ENCODE measurements around the gene RAB3C.
"Not testable (repeated sequence)": the region's sequence is repeated elsewhere in the genome, so short reads cannot be mapped to it uniquely, and the experiment has no call there.

Gene RAB3C

DNA sequence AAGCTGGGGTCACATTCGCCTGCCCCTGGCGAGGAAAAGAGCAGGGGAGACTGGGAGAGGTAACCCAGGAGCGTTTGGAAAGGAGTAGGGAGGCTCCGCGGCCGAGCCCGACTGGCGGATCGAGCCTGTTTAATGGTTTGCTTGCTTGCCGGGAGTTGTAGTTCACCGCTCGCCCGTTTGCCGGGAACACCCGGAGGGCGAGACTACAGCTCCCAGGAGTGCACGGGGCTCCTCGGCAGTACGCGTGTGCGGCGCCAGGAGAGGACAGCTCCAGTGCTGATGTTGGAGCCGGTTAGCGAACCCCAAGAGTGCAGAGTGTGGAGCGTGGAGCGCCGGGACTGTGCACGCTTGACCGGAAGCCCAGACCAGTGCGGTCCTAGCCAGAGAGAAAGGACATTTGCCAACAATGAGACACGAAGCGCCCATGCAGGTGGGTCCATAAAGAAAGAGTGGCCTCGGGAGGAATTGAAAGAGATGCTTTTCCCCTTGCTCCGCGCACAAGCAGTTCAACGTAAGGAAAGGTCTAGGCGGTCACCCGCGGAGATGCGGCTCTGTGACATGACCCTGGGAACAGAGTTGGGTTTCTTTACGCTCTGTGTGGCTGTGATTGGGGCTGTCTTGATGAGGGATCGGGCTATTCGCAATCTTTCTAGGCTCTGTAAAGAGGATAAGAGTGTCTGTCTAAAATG lies at the start of gene RAB3C:
Gene RAB3C, plus strand, starts transcription at position 273 of the 689 bp plus-strand sequence. Its CDS starts 134 bp downstream, at position 407.
- no peak for DNase-seq (ENCODE audit: low read depth in 2 of 2)

GRCh38 chr5:58541935-58542334 lies 40.9 kb upstream of the RAB3C start:
- not testable (repeated sequence) for DNase-seq (ENCODE audit: low read depth in 2 of 2)

- DNase-seq (ENCODE audit: low read depth in 2 of 2), result no peak
Measured at GRCh38 chr5:58542709-58543108, 40.2 kb upstream of the RAB3C start.

DNA sequence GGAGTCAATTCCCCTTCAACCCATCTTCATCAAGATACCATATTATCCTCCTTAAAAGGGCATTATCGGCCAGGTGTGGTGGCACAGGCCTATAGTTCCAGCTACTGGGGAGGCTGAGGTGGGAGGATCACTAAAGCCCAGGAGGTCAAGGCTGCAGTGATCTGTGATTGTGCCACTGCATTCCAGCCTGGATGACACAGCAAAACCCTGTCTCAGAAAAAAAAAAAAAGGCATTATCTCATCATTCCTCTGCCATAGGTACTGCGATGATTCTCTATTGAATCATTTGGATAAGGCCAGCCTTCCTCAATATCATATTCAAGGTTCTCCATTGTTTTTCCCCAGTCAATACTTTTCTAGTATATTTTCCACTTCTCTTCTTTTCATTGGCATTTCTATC lies 39.2 kb upstream of the RAB3C start:
- DNase-seq (ENCODE audit: low read depth in 2 of 2), result no peak

GRCh38 chr5:58544195-58544594 lies 38.7 kb upstream of the RAB3C start:
- DNase-seq (ENCODE audit: low read depth in 2 of 2), result no peak

DNA sequence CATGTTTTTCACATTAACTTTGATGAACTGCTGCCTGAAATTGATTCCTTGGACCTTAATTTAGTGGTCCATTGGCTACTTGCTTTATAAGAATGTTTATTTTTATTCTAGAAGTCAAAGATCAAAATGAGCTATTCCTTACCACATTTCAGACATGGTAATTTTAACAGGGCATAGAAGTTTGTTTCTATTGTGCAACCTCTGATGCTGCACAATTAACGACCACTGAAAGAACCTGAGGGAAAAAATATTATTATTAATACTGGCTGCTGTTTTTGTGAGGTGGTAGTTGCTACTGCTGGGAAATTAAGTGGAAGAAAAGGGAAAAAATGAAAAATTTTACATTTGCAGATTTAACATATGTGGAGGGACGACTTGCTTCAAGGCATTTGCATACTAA lies 37.9 kb upstream of the RAB3C start:
- no peak for DNase-seq (ENCODE audit: low read depth in 2 of 2)

DNA sequence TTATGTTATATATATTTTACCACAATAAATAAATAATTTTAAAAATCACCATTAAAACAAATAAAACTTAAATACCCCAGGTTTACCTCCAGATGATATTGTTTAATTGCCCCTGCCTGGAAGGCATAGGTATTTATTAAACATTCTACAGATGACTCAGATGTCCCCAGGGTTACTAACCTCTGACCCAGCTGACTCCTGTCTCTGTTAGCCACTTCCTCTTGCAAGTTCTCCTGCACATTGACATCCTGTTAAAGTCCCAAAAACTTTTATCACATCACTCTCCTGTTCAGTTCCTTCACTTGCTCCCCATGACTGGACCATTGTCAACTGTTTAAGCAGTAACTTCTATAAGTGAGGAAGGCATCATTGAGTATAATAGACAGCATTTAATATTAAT lies 37.0 kb upstream of the RAB3C start:
- no peak for DNase-seq (ENCODE audit: low read depth in 2 of 2)

GRCh38 chr5:58548068-58548467 lies 34.8 kb upstream of the RAB3C start:
- DNase-seq (ENCODE audit: low read depth in 2 of 2), result no peak

DNA sequence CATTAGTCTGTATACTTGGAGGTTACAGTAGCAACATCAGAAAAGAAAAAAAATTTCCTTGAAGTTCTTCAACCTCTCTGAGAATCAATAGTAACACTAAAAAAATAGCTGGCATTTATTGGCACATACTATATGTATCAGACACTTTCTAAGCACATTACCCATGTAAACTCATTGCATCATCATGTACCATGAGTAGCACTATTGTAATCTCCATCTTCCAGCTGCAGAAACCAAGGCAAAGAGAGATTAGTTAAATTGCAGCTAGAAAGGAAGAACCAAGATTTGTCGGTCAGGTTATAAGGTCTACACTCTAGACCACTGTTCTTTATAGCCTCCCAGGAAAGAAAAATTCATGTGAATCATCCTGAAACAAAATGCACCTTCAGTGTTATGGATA lies 31.4 kb upstream of the RAB3C start:
- no peak for DNase-seq (ENCODE audit: low read depth in 2 of 2)

GRCh38 chr5:58557665-58558338 lies 25.1 kb upstream of the RAB3C start:
- not testable (repeated sequence) for DNase-seq (ENCODE audit: low read depth in 2 of 2)

DNA sequence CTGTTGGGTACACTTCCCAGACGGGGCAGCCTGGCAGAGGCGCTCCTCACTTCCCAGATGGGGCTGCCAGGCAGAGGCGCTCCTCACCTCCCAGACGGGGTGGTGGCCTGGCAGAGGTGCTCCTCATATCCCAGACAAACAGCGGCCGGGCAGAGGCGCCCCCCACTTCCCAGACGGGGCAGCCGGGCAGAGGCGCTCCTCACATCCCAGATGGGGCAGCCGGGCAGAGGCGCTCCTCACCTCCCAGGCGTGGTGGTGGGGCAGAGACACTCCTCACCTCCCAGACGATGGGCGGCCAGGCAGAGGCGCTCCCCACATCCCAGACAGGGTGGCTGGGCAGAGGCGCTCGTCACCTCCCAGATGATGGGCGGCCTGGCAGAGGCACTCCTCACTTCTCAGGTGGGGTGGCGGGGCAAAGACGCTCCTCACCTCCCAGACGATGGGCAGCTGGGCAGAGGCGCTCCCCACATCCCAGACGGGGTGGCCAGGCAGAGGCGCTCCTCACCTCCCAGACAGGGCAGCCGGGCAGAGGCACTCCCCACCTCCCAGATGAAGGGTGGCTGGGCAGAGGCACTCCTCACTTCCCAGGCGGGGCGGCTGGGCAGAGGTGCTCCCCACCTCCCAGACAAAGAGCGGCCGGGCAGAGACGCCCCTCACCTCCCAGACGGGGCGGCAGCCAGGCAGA lies 19.7 kb upstream of the RAB3C start:
- not testable (repeated sequence) for DNase-seq (ENCODE audit: low read depth in 2 of 2)

DNA sequence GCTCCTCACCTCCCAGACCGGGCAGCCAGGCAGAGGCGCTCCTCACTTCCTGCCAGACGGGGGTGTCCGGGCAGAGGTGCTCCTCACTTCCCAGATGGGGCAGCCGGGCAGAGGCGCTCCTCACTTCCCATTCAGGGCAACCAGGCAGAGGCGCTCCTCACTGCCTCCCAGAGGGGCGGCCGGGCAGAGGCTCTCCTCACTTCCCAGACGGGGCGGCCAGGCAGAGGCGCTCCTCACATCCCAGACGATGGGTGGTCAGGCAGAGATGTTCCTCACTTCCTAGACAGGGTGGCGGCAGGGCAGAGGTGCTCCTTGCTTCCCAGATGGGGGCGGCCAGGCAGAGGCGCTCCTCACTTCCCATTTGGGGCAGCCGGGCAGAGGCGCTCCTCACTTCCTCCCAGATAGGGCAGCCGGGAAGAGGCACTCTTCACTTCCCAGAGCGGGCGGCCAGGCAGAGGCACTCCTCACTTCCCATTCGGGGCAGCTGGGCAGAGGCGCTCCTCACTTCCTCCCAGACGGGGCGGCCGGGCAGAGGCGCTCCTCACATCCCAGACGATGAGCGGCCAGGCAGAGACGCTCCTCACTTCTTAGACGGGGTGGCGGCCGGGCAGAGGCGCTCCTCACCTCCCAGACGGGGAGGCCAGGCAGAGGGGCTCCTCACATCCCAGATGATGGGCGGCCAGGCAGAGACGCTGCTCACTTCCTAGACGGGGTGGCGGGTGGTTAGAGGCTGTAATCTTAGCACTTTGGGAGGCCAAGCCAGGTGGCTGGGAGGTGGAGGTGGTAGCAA lies 18.6 kb upstream of the RAB3C start:
- DNase-seq (ENCODE audit: low read depth in 2 of 2), result not testable (repeated sequence)

DNA sequence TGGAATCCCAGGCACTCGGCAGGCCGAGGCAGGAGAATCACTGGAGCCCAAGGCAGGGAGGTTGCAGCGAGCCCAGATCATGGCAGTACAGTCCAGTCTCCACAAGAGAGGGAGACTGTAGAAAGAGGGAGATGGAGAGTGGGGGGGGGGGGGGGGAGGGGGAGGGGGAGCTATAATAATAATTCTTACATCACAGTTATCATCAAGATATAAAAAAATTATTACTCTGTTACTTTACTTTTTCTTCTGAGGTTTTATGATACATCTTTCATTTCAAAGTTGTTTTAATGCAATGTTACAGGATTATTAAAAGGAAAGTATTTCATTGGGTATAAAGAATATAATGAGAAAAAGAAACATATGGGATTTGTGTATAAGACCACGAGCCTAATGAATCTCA lies 17.8 kb upstream of the RAB3C start:
- no peak for DNase-seq (ENCODE audit: low read depth in 2 of 2)

- no peak for DNase-seq (ENCODE audit: low read depth in 2 of 2)
Measured at GRCh38 chr5:58571501-58571900, 11.4 kb upstream of the RAB3C start.

DNA sequence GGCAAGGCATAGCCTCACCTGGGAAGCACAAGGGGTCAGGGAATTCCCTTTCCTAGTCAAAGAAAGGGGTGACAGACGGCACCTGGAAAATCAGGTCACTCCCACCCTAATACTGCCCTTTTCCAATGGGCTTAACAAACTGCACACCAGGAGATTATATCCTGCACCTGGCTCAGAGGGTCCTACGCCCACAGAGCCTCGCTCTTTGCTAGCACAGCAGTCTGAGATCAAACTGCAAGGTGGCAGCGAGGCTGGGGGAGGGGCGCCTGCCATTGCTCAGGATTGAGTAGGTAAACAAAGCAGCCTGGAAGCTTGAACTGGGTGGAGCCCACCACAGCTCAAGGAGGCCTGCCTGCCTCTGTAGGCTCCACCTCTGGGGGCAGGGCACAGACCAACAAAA lies 9.9 kb upstream of the RAB3C start:
- DNase-seq (ENCODE audit: low read depth in 2 of 2), result not testable (repeated sequence)

- no peak for DNase-seq (ENCODE audit: low read depth in 2 of 2)
Measured at GRCh38 chr5:58579781-58580180, 3.1 kb upstream of the RAB3C start.

DNA sequence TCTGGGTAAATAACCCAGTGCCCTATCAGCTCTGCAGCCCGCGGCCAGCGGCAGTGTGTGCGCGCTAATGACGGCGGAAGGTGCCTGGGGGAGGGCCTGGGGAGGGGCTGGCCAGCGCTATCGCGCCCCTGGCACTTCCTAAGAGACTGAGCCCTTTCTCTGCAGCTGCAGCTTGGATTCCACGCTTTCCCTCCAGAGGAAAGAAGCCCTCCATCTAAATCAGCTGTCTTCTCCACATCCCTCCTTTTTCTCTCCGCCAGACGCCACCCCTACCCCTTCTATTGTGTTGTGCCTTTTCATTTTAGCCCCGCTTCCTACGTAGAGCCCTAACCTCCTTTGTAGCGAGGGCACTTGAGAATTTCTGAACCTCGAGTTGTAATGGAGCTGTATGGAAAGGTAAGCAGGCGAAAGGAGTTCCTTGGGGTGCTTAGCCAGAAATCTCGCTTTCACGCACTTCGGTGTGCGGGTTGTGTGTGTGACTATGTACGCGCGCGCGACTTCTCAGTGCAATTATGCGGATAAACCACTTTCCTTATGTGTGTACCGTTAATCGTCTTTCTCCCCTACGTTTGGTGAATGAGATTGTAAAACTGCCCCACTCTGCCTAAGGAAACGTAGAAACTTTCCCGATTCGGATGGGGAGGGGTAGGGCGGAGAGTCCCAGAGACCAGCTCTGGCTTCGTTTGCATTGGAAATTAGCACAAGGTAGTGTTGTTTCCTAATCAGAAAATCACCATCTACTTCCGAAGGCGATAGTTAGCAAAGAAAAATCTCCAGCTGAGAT lies 664 bp upstream of the RAB3C start:
- no peak for DNase-seq (ENCODE audit: low read depth in 2 of 2)

- DNase-seq (ENCODE audit: low read depth in 2 of 2), result no peak
Measured at GRCh38 chr5:58595952-58596351, 13.1 kb downstream of the RAB3C start.

DNA sequence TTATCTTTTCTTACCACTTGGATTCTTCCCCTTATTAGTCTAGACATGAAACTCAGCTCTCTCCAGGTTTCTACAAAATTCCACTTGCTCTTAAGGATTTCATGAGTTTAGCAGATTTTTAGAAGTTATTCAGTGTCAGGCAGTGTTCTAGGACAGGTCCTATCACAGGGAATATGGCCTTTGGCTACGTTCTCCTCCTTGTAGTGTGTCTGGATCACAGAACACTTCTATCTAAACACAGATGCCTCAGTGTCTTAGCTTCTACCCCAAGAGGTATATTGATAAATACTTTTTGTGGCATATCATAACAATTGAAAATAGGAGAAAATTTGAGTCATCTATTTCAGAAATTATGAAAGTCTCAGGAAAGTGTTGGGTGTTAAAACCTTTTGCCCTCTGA lies 15.6 kb downstream of the RAB3C start:
- no peak for DNase-seq (ENCODE audit: low read depth in 2 of 2)

DNA sequence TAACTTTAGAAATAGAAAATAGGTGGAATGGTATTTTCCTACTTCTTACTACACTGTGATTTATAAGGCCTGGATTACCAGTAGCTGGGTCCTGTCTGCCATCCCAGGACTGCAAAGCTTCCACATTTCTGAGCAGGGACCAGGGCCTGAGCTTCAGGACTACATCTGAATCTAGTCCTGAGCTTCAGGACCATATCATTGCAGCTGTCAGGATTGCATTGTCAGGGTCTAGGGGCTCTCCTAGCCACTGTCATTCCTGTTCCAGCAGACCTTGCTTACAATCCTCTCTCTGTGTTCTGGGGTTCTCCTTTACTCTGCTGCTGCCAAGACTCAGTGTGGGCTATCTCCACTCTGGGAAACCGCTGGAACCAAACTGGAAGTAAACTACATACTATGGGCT lies 16.3 kb downstream of the RAB3C start:
- DNase-seq (ENCODE audit: low read depth in 2 of 2), result no peak

DNA sequence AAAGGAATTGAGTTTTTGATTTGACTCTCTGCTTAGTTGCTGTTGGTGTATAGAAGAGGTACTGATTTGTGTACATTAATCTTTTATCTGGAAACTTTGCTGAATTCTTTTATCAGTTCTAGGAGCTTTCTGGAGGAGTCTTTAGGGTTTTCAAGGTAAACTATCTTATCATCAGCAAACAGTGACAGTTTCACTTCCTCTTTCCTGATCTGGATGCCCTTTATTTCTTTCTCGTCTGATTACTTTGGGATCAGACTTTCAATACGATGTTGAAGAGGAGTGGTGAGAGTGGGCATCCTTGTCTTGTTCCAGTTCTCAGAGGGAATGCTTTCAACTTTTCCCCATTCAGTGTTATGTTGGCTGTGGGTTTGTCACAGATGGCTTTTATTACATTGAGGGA lies 17.7 kb downstream of the RAB3C start:
- not testable (repeated sequence) for DNase-seq (ENCODE audit: low read depth in 2 of 2)

Data from stimulated activated CD8-positive, alpha-beta memory T cell treated with anti-CD3 and anti-CD28 coated beads, Interleukin-7, amount 100 ng/mL, for 1 hour (primary cell).